Astrocyte (in vitro differentiated cells and primary cell): ENCODE results near the gene CRLF2.

Experiments used
- EZH2 ChIP-seq: IDR thresholded peaks from 2 replicates; pipeline ENCODE4 v1.6.1; 2012; ENCODE audit warnings: mild to moderate bottlenecking, low read length, inconsistent platforms; ENCODE audit not compliant: insufficient read depth
- TF ChIP-seq, protein P1 (sequence below): IDR thresholded peaks from 2 replicates; pipeline ENCODE4 v1.5.1; 2011; ENCODE audit warnings: low read depth, mild to moderate bottlenecking, inconsistent platforms, low read length, moderate library complexity; ENCODE audit not compliant: insufficient read depth

DNA sequence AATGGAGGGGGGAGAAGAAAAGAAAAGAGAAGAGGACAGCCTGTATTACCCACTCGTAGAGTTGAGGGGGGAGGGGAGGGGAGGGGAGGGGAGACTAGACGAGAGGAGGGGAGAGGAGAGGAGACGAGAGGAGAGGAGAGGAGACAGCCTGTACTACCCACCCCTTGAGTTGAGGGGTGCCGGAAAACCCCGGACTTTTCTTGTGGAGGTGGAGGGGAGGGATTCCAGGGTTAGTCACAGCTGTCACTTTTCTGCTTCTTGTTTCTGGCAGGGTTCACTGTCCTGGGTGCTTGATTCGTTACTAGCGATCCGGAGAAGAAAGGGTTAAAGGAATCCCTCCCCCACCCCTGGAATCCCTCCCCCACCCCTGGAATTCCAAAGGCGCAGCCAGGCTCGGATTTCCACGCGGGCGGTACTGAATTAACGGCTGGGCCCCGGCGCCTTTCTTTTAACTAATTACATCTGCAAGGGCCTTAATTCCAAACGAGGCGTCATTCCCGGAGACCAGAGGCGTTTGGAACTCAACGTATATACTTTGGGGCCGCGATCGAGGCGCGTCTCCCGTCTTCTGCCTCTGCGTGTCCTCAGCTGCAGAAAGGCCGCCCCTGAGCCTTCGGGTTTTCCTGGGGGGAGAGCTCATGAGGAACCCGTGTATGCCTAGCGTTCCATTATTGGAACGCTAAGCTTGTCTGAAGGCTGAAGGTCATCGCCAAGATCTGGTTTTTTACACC is 36.0 kb upstream of the CRLF2 start:
- TF ChIP-seq, protein P1, sequence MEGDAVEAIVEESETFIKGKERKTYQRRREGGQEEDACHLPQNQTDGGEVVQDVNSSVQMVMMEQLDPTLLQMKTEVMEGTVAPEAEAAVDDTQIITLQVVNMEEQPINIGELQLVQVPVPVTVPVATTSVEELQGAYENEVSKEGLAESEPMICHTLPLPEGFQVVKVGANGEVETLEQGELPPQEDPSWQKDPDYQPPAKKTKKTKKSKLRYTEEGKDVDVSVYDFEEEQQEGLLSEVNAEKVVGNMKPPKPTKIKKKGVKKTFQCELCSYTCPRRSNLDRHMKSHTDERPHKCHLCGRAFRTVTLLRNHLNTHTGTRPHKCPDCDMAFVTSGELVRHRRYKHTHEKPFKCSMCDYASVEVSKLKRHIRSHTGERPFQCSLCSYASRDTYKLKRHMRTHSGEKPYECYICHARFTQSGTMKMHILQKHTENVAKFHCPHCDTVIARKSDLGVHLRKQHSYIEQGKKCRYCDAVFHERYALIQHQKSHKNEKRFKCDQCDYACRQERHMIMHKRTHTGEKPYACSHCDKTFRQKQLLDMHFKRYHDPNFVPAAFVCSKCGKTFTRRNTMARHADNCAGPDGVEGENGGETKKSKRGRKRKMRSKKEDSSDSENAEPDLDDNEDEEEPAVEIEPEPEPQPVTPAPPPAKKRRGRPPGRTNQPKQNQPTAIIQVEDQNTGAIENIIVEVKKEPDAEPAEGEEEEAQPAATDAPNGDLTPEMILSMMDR: no peak
- no peak for TF ChIP-seq EZH2
